Peyer's patch (tissue), 4 donors: ENCODE data around the gene PITPNM1. TPM values are rescaled to one million over a fixed set of nuclear protein-coding genes. Genes with fewer than 3 reads are reported as not detected.

Source experiments
- DNase-seq, 3 donors: peaks; one replicate each; pipeline ENCODE4 v3.0.0-alpha.2; 2017 to 2019
- H3K27ac ChIP-seq, 4 donors: fragments of 200-600 bp; sonication (generic); one replicate each; pipeline ENCODE4 v1.5.1; 2016 to 2019
- H3K27me3 ChIP-seq, 2 donors: fragments of 200-600 bp; sonication (generic); one replicate each; pipeline ENCODE4 v1.5.1; 2019
- H3K36me3 ChIP-seq, 3 donors: fragments of 200-600 bp; sonication (generic); one replicate each; pipeline ENCODE4 v1.5.1; 2016 to 2019
- H3K4me1 ChIP-seq, 4 donors: fragments of 200-600 bp; sonication (generic); one replicate each; pipeline ENCODE4 v1.5.1; 2016 to 2019
- H3K4me3 ChIP-seq, 4 donors: fragments of 200-600 bp; sonication (generic); 1 replicate in 3 of 4; 2 replicates in 1 of 4; pipeline ENCODE4 v1.5.1; 2016 to 2019; ENCODE audit warnings: mild to moderate bottlenecking in 1 of 4
- H3K9me3 ChIP-seq, 4 donors: fragments of 200-600 bp; sonication (generic); one replicate each; pipeline ENCODE4 v1.5.1; 2016 to 2019; ENCODE audit warnings: mild to moderate bottlenecking in 1 of 4
- CTCF ChIP-seq, 6 experiments: fragments of 450-650 bp in 4 of 6; fragments of 200-600 bp in 2 of 6; sonication (generic) in 1 of 6; IDR thresholded peaks; one replicate each; pipeline ENCODE4 v1.5.1; 2017 to 2019; ENCODE audit warnings: antibody characterized with exemption in 6 of 6, mild to moderate bottlenecking in 3 of 6, moderate library complexity in 1 of 6
- POLR2A ChIP-seq, 2 donors: fragments of 450-650 bp; IDR thresholded peaks; one replicate each; pipeline ENCODE4 v1.5.1; 2017; ENCODE audit warnings: antibody characterized with exemption in 2 of 2, mild to moderate bottlenecking in 2 of 2, moderate library complexity in 2 of 2
- total RNA-seq, 4 donors: library from RNA; depleted of rRNA; stranded (reverse); fragments of >200 nt; gene quantifications; one replicate each; pipeline ENCODE4 v1.1.0, GENCODE V29; 2016

PITPNM1 gene
- total RNA-seq, 4 donors from 2014 or later = 94.4 to 126 (median 109) TPM

- Histone ChIP-seq H3K4me1 (peaks cover 0 to 12% (median 0%) of the 10 kb centered on the region in 4 donors), H3K27me3 (no peaks in the 10 kb centered on the region), H3K4me3 (no peak overlapping the region), H3K27ac (no peak overlapping the region), H3K36me3 (no peaks in the 10 kb centered on the region), H3K9me3 (no peaks in the 10 kb centered on the region)
- no peak for DNase-seq
- TF ChIP-seq POLR2A (IDR thresholded peaks at IDR 0.05) (no peak), CTCF (IDR thresholded peaks at IDR 0.05) (no peak)
Measured at GRCh38 chr11:67457453-67457852, 47.7 kb downstream of the PITPNM1 start.

DNA sequence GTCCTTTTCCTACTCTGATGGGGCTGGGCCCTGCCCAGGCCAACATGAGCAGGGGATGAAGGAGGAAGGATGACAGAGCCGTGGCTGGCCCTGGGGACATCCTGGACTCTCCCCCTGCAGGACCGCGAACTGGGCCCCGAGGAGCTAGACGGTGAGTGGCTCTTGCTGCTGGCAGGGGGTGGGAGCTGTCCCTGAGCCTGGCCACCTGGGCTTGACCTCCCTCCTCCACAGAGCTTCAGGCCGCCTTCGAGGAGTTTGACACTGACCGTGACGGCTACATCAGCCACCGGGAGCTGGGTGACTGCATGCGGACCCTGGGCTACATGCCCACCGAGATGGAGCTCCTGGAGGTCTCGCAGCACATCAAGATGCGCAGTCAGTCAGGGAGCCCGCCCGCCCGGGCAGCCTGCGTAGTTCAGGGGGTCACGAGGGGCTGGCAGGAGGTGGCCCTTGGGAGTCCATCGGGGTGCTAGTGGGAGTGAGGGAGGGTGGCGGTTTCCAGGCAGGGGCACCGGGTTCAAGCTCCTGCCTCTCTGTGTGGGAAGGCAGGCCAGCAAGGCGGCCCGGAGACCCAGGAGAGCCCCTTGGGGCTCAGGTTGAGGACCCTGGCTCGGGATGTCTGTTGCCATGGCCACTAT lies 49.0 kb downstream of the PITPNM1 start:
- peaks cover 0 to 12% (median 0%) of the 10 kb centered on the region in 4 donors for H3K4me1 ChIP-seq
- H3K4me3 ChIP-seq = no peak overlapping the region
- no peaks in the 10 kb centered on the region for H3K9me3 ChIP-seq
- no peak overlapping the region for H3K27ac ChIP-seq
- TF ChIP-seq POLR2A (IDR thresholded peaks at IDR 0.05) (no peak), CTCF (IDR thresholded peaks at IDR 0.05) (no peak)
- H3K27me3 ChIP-seq = no peaks in the 10 kb centered on the region
- no peaks in the 10 kb centered on the region for H3K36me3 ChIP-seq
- no peak for DNase-seq

GRCh38 chr11:67455054-67455453 lies 50.1 kb downstream of the PITPNM1 start, which contains the start of gene CABP4:
Gene CABP4 (plus strand): TSS chr11:67455354. CDS start chr11:67455424, 70 bp downstream.
- Histone ChIP-seq H3K36me3 (no peaks in the 10 kb centered on the region), H3K27ac (no peak within 1 kb of the TSS), H3K9me3 (no peaks in the 10 kb centered on the region), H3K4me1 (peaks cover 0 to 6% (median 3%) of the 10 kb centered on the region in 4 donors), H3K4me3 (no peak within 1 kb of the TSS), H3K27me3 (no peaks in the 10 kb centered on the region)
- DNase-seq = no peak
- TF ChIP-seq POLR2A (IDR thresholded peaks at IDR 0.05) (no peak), CTCF (IDR thresholded peaks at IDR 0.05) (no peak)

DNA sequence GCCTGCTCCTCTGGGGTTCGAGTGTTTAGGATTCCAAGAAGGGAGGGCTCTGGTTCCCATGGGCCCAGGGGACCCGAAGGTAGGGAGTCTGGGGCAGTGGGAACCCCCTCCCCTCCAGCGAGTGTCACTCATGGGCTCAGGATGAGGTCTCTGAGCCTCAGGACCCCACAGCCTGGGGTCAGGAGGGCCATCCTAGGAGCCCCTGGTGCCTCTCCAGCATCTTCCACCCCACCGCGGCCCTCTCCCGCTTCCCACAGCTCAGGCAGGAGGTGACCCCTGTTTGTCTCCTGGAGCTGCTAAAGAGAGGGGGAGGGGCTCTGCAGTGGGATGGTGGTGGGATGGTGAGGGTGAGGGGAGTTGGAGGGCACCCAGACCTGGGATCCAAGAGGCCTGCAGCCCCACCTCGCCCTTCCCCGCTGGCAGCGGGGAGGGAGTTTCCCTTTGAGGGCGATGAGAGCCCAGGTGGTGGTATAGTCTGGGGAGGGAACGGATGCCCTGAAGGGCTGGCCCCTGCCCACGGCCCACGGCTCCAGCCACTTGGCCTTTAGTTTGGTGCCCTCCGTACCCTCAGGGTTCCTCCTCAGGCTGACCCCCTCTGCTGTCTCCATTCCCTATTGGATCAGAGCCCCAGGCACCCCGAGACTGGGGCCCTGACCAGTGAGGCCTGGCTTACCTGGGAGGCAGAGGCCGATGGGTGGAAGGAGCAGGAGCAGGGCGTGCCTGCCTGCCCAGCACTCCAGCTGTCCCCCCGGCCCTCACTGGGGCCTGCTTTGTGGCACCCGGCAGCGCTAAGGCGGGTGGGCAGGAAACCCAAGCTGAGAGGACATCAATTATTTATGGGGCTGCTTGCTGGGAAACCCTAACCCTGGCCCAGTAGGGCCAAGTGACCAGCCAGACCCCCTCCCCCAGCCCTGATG lies 51.1 kb downstream of the PITPNM1 start:
- H3K27me3 ChIP-seq = no peaks in the 10 kb centered on the region
- H3K4me1 ChIP-seq = peaks cover 0 to 10% (median 4%) of the 10 kb centered on the region in 4 donors
- TF ChIP-seq POLR2A (IDR thresholded peaks at IDR 0.05) = no peak
- no peak for TF ChIP-seq CTCF (IDR thresholded peaks at IDR 0.05)
- no peak for DNase-seq
- H3K9me3 ChIP-seq = no peaks in the 10 kb centered on the region
- H3K27ac ChIP-seq = no peak overlapping the region
- no peaks in the 10 kb centered on the region for H3K36me3 ChIP-seq
- H3K4me3 ChIP-seq = no peak overlapping the region

GRCh38 chr11:67452141-67452952 lies 52.8 kb downstream of the PITPNM1 start, which contains the start of gene GPR152:
Gene GPR152 (minus strand): TSS chr11:67452729. CDS start chr11:67452724, 5 bp downstream.
- Histone ChIP-seq H3K36me3 (no peaks in the 10 kb centered on the region), H3K27ac (peak within 1 kb of the TSS in 2 of 4 donors; percentile 4 to 10), H3K4me1 (peaks cover 0 to 11% (median 9%) of the 10 kb centered on the region in 4 donors), H3K4me3 (no peak within 1 kb of the TSS), H3K27me3 (no peaks in the 10 kb centered on the region), H3K9me3 (no peaks in the 10 kb centered on the region)
- TF ChIP-seq POLR2A (IDR thresholded peaks at IDR 0.05) = no peak
- no peak for TF ChIP-seq CTCF (IDR thresholded peaks at IDR 0.05)
- peak in 1 of 3 donors; percentile 50 for DNase-seq
